HepG2 (cell line): ENCODE measurements around the gene PTGIS. TPM values are rescaled to one million over a fixed set of nuclear protein-coding genes. Genes with fewer than 3 reads are reported as not detected.

ENCODE experiments used
- AHDC1 ChIP-seq: sonication (generic); formaldehyde crosslinking; IDR thresholded peaks from 2 replicates; pipeline ENCODE4 v1.5.1; 2020; ENCODE audit warnings: mild to moderate bottlenecking, missing genetic modification reagents, borderline replicate concordance
- AHR ChIP-seq: IDR thresholded peaks from 2 replicates; pipeline ENCODE4 v1.6.1; 2018; ENCODE audit warnings: missing genetic modification reagents, missing compliant biosample characterization
- BHLHE40 ChIP-seq: IDR thresholded peaks from 2 replicates; pipeline ENCODE4 v1.6.1; 2011; ENCODE audit warnings: low read length, improper control_type of control experiment
- DMAP1 ChIP-seq: IDR thresholded peaks from 2 replicates; pipeline ENCODE4 v1.6.1; 2016
- DPF2 ChIP-seq: sonication (generic); formaldehyde crosslinking; IDR thresholded peaks from 2 replicates; pipeline ENCODE4 v1.4.0; 2020; ENCODE audit warnings: mild to moderate bottlenecking, low read depth, missing genetic modification reagents, borderline replicate concordance
- HNRNPH1 ChIP-seq: fragments of 200-400 bp; formaldehyde crosslinking; optimal IDR thresholded peaks from 2 replicates; pipeline ENCODE3; 2017; ENCODE audit warnings: mild to moderate bottlenecking, low read depth, low read length
- HNRNPL ChIP-seq: fragments of 200-400 bp; formaldehyde crosslinking; IDR thresholded peaks from 2 replicates; pipeline ENCODE4 v1.6.1; 2017; ENCODE audit warnings: mild to moderate bottlenecking, low read depth, low read length
- KAT2B ChIP-seq: fragments of 150-350 bp; IDR thresholded peaks from 2 replicates; pipeline ENCODE4 v1.6.1; 2014; ENCODE audit warnings: low read depth, low read length, borderline replicate concordance
- KDM2A ChIP-seq: sonication (generic); formaldehyde crosslinking; IDR thresholded peaks from 2 replicates; pipeline ENCODE4 v1.4.0; 2020; ENCODE audit warnings: low read depth, missing genetic modification reagents, borderline replicate concordance
- KLF16 ChIP-seq, 2 experiments: sonication (generic) in 1 of 2; formaldehyde crosslinking in 1 of 2; IDR thresholded peaks; 2 replicates each; pipeline versions ENCODE4 v1.6.1 to v1.8.0; 2016 to 2023; ENCODE audit warnings: missing genetic modification reagents in 2 of 2, missing compliant biosample characterization in 1 of 2
- MIER3 ChIP-seq: IDR thresholded peaks from 2 replicates; pipeline ENCODE4 v1.6.1; 2016; ENCODE audit warnings: missing compliant biosample characterization, borderline replicate concordance
- MTA1 ChIP-seq: sonication (generic); formaldehyde crosslinking; IDR thresholded peaks from 2 replicates; pipeline ENCODE4 v1.4.0; 2020; ENCODE audit warnings: missing genetic modification reagents, mild to moderate bottlenecking, borderline replicate concordance
- REL ChIP-seq: sonication (generic); formaldehyde crosslinking; conservative IDR thresholded peaks from 2 replicates; pipeline ENCODE4 v1.8.0; 2022; ENCODE audit warnings: mild to moderate bottlenecking, missing genetic modification reagents, moderate library complexity
- RNF219 ChIP-seq: sonication (generic); formaldehyde crosslinking; IDR thresholded peaks from 2 replicates; pipeline ENCODE4 v1.5.0; 2020; ENCODE audit warnings: mild to moderate bottlenecking, missing genetic modification reagents
- SALL2 ChIP-seq: sonication (generic); formaldehyde crosslinking; IDR thresholded peaks from 2 replicates; pipeline ENCODE4 v1.8.1; 2023; ENCODE audit warnings: mild to moderate bottlenecking, missing genetic modification reagents, inconsistent platforms
- SAP130 ChIP-seq: IDR thresholded peaks from 2 replicates; pipeline ENCODE4 v1.6.1; 2016; ENCODE audit warnings: low read depth
- SRY ChIP-seq: sonication (generic); formaldehyde crosslinking; IDR thresholded peaks from 2 replicates; pipeline ENCODE4 v1.8.0; 2022; ENCODE audit warnings: mild to moderate bottlenecking, missing genetic modification reagents
- ZFP91 ChIP-seq: sonication (generic); formaldehyde crosslinking; IDR thresholded peaks from 2 replicates; pipeline ENCODE4 v1.9.0; 2022; ENCODE audit warnings: missing genetic modification reagents, mild to moderate bottlenecking, borderline replicate concordance
- ZNF782 ChIP-seq: sonication (generic); formaldehyde crosslinking; IDR thresholded peaks from 2 replicates; pipeline ENCODE4 v1.4.0; 2020; ENCODE audit warnings: missing genetic modification reagents, mild to moderate bottlenecking, borderline replicate concordance
- polyA plus RNA-seq, 8 experiments: library from polyadenylated mRNA; depleted of rRNA in 3 of 8; stranded (reverse) in 7 of 8; unstranded in 1 of 8; fragments of >200 nt; fragmentation: Illumina TruSeq in 4 of 8; extraction: Trizol in 4 of 8; gene quantifications; 2 replicates each; pipeline versions ENCODE4 v1.2.1 to v1.2.3, GENCODE V29; 2011 to 2016; ENCODE audit warnings: low read depth in 4 of 8, missing spikeins in 1 of 8, mixed read lengths in 1 of 8; ENCODE audit not compliant: insufficient read depth in 1 of 8
- total RNA-seq, 5 experiments: library from RNA; depleted of rRNA; stranded (reverse); fragments of >200 nt; fragmentation: Illumina TruSeq; extraction: Trizol; gene quantifications; 2 replicates each; pipeline ENCODE4 v1.2.3, GENCODE V29; 2016; ENCODE audit warnings: low read depth in 1 of 5

PTGIS gene
- total and polyA plus RNA-seq, 2 of the 13 experiments (the other 11 are each of a cell fraction or from before 2014, with no cell fraction given) = not detected

- TF ChIP-seq ZFP91 (CRISPR knock-in tag) = peak; percentile 45; the same call in 1 of the 2 replicates
- TF ChIP-seq BHLHE40 = 0 out of 2 replicates have a peak, but pooled peaks have one; percentile 11
- TF ChIP-seq SALL2 (CRISPR knock-in tag) = no peak
- no peak for TF ChIP-seq RNF219
- no peak for TF ChIP-seq KAT2B
- no peak for TF ChIP-seq MIER3 (CRISPR knock-in tag)
- TF ChIP-seq HNRNPL = 0 out of 2 replicates have a peak, but pooled peaks have one; percentile 29
- peak in 1 of 2 experiments; percentile 37; a peak in 1 of 4 replicates for TF ChIP-seq KLF16 (CRISPR knock-in tag; IDR thresholded peaks at IDR 0.05)
- TF ChIP-seq KDM2A = 0 out of 2 replicates have a peak, but pooled peaks have one; percentile 24
- TF ChIP-seq DMAP1 (CRISPR knock-in tag) = 0 out of 2 replicates have a peak, but pooled peaks have one; percentile 39
- TF ChIP-seq AHR = 0 out of 2 replicates have a peak, but pooled peaks have one; percentile 20
- no peak for TF ChIP-seq ZNF782 (CRISPR knock-in tag)
- TF ChIP-seq AHDC1 = peak; percentile 23; the same call in 1 of the 2 replicates
- peak; percentile 27; the same call in 1 of the 2 replicates for TF ChIP-seq SAP130
- TF ChIP-seq HNRNPH1 = no peak
- TF ChIP-seq DPF2 (CRISPR knock-in tag) = 0 out of 2 replicates have a peak, but pooled peaks have one; percentile 7
- TF ChIP-seq REL (CRISPR knock-in tag) = no peak
- TF ChIP-seq SRY (CRISPR knock-in tag) = 0 out of 2 replicates have a peak, but pooled peaks have one; percentile 7
- peak; percentile 7; the same call in 1 of the 2 replicates for TF ChIP-seq MTA1 (CRISPR knock-in tag)
Observed at GRCh38 chr20:49595811-49596561, 28.0 kb upstream of the PTGIS start (continued).
